ENCODE data around the gene AEN. TPM values are rescaled to one million over a fixed set of nuclear protein-coding genes. Genes with fewer than 3 reads are reported as not detected.
A peak's percentile ranks its signal among the peaks of the same experiment; 100 is the strongest.
"Not testable (repeated sequence)": the region's sequence is repeated elsewhere in the genome, so short reads cannot be mapped to it uniquely, and the experiment has no call there.

AEN gene
- polyA plus RNA-seq, 1 donor from 2014 or later, result 40.8 TPM

GRCh38 chr15:88622605-88622975 is 1.4 kb downstream of the AEN start:
- Mint-ChIP-seq H3K27ac (peak overlapping the region; percentile 83 to 96 (median 90)), H3K36me3 (peaks cover 5% of the 10 kb centered on the region), H3K4me1 (peaks cover 24 to 41% (median 40%) of the 10 kb centered on the region in 3 donors), H3K27me3 (peaks cover under 1% of the 10 kb centered on the region), H3K9me3 (no peaks in the 10 kb centered on the region), H3K4me3 (peak overlapping the region; percentile 86 to 98 (median 92))

DNA sequence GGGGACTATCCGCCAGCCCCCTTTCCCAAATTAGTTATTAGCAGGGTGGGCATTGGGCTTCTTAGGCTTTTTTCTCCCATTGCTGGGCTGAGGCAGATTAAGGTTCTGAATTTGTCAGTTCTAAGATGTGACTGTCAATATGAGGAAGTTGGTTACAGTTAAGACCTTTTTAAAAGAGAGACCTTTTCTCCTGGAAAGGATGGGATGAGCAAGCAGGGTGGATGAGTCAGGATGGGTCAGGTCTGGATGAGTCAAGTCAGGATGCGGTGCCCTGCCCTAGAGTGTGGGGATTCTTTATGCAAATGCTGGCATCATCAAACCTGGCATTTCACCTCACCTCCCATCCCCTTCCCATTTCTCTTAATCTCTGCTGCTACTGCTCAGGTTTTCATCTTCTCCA is 1.9 kb downstream of the AEN start:
- Mint-ChIP-seq H3K9me3 (no peaks in the 10 kb centered on the region), H3K4me1 (peaks cover 27 to 45% (median 42%) of the 10 kb centered on the region in 3 donors), H3K27ac (peak overlapping the region; percentile 83 to 96 (median 90)), H3K4me3 (peak overlapping the region; percentile 86 to 98 (median 92)), H3K27me3 (peaks cover 2% of the 10 kb centered on the region), H3K36me3 (peaks cover 7% of the 10 kb centered on the region)

DNA sequence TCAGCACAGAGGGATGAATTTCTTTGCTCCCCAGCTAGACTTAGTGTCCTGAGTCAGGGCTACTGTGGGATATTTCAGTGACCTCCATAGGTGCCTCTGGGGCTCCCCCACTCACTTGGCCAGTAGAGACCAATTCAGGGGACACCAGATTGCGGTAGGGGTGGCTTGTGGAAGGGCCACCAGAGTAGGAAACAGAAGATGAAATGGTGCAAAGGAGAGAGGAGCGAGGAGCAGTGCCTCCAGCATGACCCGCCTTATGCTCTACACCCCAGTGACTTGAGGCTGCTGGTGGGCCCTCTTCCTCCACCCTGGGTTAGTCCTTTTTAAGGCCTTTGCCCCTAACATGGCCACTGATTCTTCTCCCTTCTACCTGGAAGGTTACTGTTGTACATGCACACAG is 2.5 kb downstream of the AEN start:
- H3K36me3 Mint-ChIP-seq, result peaks cover 7% of the 10 kb centered on the region
- peak overlapping the region in 2 of 4 donors; percentile 87 to 98 for H3K4me3 Mint-ChIP-seq
- H3K27ac Mint-ChIP-seq, result peak overlapping the region; percentile 6 to 96 (median 83)
- peaks cover 2% of the 10 kb centered on the region for H3K27me3 Mint-ChIP-seq
- no peaks in the 10 kb centered on the region for H3K9me3 Mint-ChIP-seq
- peaks cover 27 to 48% (median 44%) of the 10 kb centered on the region in 3 donors for H3K4me1 Mint-ChIP-seq

GRCh38 chr15:88624156-88624970 is 3.2 kb downstream of the AEN start:
- Mint-ChIP-seq H3K4me1 (peaks cover 27 to 52% (median 45%) of the 10 kb centered on the region in 3 donors), H3K27ac (peak overlapping the region; percentile 58 to 96 (median 83)), H3K36me3 (peaks cover 7% of the 10 kb centered on the region), H3K4me3 (peak overlapping the region; percentile 48 to 92 (median 81)), H3K9me3 (no peaks in the 10 kb centered on the region), H3K27me3 (peaks cover 2% of the 10 kb centered on the region)

GRCh38 chr15:88624971-88625490 is 3.9 kb downstream of the AEN start:
- Mint-ChIP-seq H3K9me3 (peaks cover 0 to 2% (median 0%) of the 10 kb centered on the region in 3 donors), H3K4me3 (peak overlapping the region in 2 of 4 donors; percentile 48 to 92), H3K27ac (peak overlapping the region in 2 of 3 donors; percentile 83 to 96), H3K4me1 (peaks cover 31 to 58% (median 51%) of the 10 kb centered on the region in 3 donors), H3K36me3 (peaks cover 7% of the 10 kb centered on the region), H3K27me3 (peaks cover 2% of the 10 kb centered on the region)

GRCh38 chr15:88625943-88626741 is 5.0 kb downstream of the AEN start:
- H3K36me3 Mint-ChIP-seq, result peaks cover 7% of the 10 kb centered on the region
- peaks cover 0 to 2% (median 0%) of the 10 kb centered on the region in 3 donors for H3K9me3 Mint-ChIP-seq
- H3K27me3 Mint-ChIP-seq, result peaks cover 2% of the 10 kb centered on the region
- H3K27ac Mint-ChIP-seq, result peak overlapping the region in 2 of 3 donors; percentile 80 to 95
- peak overlapping the region in 1 of 4 donors; percentile 27 for H3K4me3 Mint-ChIP-seq
- H3K4me1 Mint-ChIP-seq, result peaks cover 38 to 59% (median 54%) of the 10 kb centered on the region in 3 donors

GRCh38 chr15:88627463-88627862 is 6.3 kb downstream of the AEN start:
- peak overlapping the region; percentile 54 to 79 (median 56) for H3K4me3 Mint-ChIP-seq
- H3K4me1 Mint-ChIP-seq, result peaks cover 34 to 58% (median 48%) of the 10 kb centered on the region in 3 donors
- H3K36me3 Mint-ChIP-seq, result peaks cover 7% of the 10 kb centered on the region
- peaks cover 2% of the 10 kb centered on the region for H3K27me3 Mint-ChIP-seq
- H3K9me3 Mint-ChIP-seq, result peaks cover 0 to 2% (median 0%) of the 10 kb centered on the region in 3 donors
- H3K27ac Mint-ChIP-seq, result peak overlapping the region; percentile 68 to 95 (median 71)

DNA sequence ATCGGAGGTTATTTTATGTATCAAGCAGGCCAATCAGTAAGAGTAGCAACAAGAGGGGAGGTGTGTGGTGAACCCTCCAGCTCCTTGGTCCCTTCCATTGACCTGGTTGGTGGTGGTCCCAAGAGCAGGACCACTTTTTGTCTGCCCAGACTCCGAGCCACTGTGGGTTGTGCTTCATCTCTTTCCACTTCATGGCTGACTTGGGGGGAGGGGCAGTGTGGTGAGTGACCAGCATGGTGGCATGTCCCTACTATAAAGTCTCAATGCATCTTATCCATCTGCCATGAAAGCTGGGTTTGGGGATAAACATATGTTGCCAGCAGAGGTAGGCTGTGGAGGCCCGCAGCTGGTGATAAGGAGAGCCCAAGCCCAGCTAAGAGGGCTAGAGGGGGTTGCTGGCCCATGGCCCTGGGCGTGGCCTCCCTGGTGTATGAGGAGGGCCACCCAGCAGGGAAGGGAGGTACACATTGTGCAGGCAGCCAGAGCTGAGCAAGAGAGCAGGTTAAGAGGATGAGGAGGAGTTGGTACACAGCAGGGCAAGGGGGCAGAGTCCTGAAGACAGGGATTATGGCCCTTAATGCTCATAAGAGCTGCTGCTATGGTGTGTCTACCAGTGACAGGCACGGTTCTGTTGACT is 7.0 kb downstream of the AEN start:
- Mint-ChIP-seq H3K9me3 (peaks cover 0 to 2% (median 0%) of the 10 kb centered on the region in 3 donors), H3K4me1 (peaks cover 34 to 56% (median 47%) of the 10 kb centered on the region in 3 donors), H3K36me3 (peaks cover 7% of the 10 kb centered on the region), H3K27ac (peak overlapping the region; percentile 68 to 95 (median 71)), H3K4me3 (peak overlapping the region; percentile 54 to 90 (median 56)), H3K27me3 (peaks cover 2% of the 10 kb centered on the region)

DNA sequence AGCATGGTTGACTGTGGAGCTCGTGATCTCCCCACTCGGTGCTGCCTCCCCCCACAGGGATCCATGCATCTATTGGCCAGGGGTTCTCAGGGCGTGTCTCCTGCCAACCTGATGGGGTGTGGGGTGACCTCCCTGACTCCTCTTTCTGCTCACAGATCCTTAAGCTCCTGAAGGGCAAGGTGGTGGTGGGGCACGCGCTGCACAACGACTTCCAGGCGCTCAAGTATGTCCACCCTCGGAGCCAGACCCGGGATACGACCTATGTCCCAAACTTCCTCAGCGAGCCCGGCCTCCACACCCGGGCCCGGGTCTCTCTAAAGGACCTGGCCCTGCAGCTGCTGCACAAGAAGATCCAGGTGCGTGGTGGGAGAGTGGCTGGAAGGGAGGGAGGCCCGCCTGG is 7.9 kb downstream of the AEN start:
- Mint-ChIP-seq H3K4me3 (peak overlapping the region in 1 of 4 donors; percentile 66), H3K27ac (peak overlapping the region in 1 of 3 donors; percentile 78), H3K27me3 (peaks cover 2% of the 10 kb centered on the region), H3K4me1 (peaks cover 36 to 49% (median 42%) of the 10 kb centered on the region in 3 donors), H3K9me3 (peaks cover 0 to 2% (median 0%) of the 10 kb centered on the region in 3 donors), H3K36me3 (peaks cover 7% of the 10 kb centered on the region)

- Mint-ChIP-seq H3K9me3 (peaks cover 0 to 2% (median 0%) of the 10 kb centered on the region in 3 donors), H3K4me1 (peaks cover 32 to 49% (median 43%) of the 10 kb centered on the region in 3 donors), H3K27me3 (peaks cover 2% of the 10 kb centered on the region), H3K4me3 (peak overlapping the region in 3 of 4 donors; percentile 54 to 88 (median 71)), H3K36me3 (peaks cover 6% of the 10 kb centered on the region), H3K27ac (peak overlapping the region; percentile 53 to 88 (median 78))
These were observed 9.1 kb downstream of the AEN start for GRCh38 chr15:88630141-88630721.

DNA sequence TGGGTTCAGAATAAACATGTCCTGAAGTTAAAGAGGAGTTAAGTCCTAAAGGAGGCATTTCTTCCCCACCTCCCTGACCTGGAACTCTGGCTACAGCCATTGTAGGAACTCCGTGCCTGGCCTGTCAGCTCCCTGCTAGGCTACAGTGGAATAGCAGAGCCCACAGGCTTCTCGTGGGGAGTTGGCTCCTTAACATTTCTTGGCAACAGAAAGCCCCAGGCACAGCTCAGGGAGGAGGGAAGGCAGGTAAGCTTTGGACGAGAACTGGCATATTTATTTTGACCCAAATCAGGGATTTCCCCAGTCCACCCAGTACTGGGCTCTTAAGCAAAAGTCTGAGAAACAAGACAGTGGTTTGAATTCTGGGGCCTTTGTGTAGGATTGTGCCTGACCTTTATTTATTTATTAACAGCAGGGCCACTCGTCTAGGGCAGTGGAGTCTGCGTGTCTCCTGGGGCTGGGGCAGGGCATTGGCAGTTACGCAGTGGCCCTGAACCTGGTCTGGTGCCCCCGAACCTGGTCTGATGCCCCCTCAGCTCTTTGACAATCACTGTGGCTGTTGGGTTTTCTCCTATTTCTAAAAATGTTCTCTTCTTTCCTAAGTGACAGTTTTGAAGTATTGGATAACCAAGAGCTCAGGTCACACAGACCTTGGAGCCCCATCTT is 9.8 kb downstream of the AEN start:
- peaks cover 37 to 52% (median 46%) of the 10 kb centered on the region in 3 donors for H3K4me1 Mint-ChIP-seq
- peak overlapping the region in 2 of 4 donors; percentile 71 to 88 for H3K4me3 Mint-ChIP-seq
- H3K27ac Mint-ChIP-seq, result peak overlapping the region; percentile 46 to 78 (median 69)
- peaks cover 0 to 2% (median 0%) of the 10 kb centered on the region in 3 donors for H3K9me3 Mint-ChIP-seq
- H3K36me3 Mint-ChIP-seq, result peaks cover 6% of the 10 kb centered on the region
- H3K27me3 Mint-ChIP-seq, result peaks cover 2% of the 10 kb centered on the region

DNA sequence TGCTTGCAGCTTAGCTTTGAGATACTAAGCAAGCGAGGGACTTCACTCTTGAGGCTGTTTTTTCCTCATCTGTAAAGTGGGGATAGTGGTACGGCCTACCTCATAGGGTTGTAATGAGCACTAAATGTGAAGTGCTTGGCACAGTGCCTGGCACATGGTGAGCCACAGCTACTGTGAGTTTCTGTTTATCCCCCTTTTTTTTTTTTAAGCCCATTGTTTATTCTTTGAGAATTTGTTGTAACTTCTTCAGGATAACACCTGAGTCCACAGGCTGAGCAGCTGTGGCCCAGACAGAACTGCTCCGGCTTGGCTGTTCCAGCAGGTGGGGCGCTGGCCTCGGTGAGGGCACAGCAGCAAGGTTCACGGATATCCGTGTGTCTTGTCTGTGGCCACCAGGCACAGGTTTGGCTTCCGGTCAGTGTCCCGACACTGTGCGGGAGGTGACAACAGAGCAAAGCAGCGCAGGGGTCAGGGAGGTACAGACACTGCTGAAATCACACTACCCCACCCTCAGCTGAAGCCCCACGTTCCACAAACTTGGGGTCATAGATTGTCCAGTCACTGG is 10.4 kb downstream of the AEN start:
- no peak overlapping the region for H3K4me3 Mint-ChIP-seq
- peaks cover 2% of the 10 kb centered on the region for H3K27me3 Mint-ChIP-seq
- H3K27ac Mint-ChIP-seq, result peak overlapping the region; percentile 52 to 81 (median 69)
- H3K36me3 Mint-ChIP-seq, result peaks cover 6% of the 10 kb centered on the region
- peaks cover 38 to 57% (median 50%) of the 10 kb centered on the region in 3 donors for H3K4me1 Mint-ChIP-seq
- H3K9me3 Mint-ChIP-seq, result peaks cover 0 to 2% (median 0%) of the 10 kb centered on the region in 3 donors

GRCh38 chr15:88632797-88633196 is 11.7 kb downstream of the AEN start:
- H3K4me1 Mint-ChIP-seq, result peaks cover 43 to 60% (median 52%) of the 10 kb centered on the region in 3 donors
- H3K27me3 Mint-ChIP-seq, H3K9me3 Mint-ChIP-seq, H3K36me3 Mint-ChIP-seq: not testable (repeated sequence)
- peak overlapping the region; percentile 43 to 78 (median 53) for H3K27ac Mint-ChIP-seq
- peak overlapping the region in 2 of 4 donors; percentile 46 to 65 for H3K4me3 Mint-ChIP-seq

Data from IgD-negative memory B cell (primary cell).